ENCODE data around the gene ATOX1. TPM values are rescaled to one million over a fixed set of nuclear protein-coding genes. Genes with fewer than 3 reads are reported as not detected.

Gene ATOX1
- total and polyA plus RNA-seq, 2 of the 13 experiments (the other 11 are each of a cell fraction or from before 2014, with no cell fraction given): 62.4 to 124 TPM

DNA sequence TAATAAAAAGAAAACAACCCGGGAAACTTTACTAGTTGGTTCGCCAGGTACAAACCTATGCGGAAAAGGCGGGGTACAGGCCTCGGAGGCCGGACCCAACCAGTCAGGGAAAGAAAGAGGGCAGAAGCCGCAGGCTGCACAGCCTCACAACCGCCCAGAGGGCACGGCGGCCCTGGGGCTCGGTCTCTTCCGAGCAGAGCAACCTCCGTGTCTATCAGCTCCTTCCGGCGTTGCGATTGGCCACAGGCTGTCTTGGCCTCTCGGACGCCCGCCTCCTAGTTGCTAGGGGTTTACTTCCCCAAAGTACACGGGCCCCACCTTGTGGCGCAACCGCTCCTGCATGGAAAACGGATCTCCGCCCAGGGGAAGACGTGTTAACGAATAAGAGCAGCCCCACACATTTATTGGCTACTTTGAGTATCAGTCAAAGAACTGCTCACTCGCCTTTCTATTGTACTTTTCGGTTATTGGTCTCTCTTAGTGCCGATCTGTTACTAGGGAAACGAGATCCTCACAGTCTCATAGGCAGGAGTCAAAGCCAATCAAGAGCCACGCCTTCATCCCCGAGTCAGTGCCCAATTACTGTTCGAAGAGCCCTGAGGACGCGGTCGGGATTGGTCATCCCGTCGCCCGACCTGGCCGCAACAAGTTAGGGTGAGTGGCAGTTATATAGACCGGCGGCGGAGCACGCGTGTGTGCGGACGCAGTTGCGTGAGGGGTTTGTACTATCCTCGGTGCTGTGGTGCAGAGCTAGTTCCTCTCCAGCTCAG is 13.0 kb upstream of the ATOX1 start, which contains the start of gene G3BP1 (continued):
- TF ChIP-seq CREB3 (CRISPR knock-in tag; IDR thresholded peaks at IDR 0.05): peak; percentile 59; the same call in 1 of the 2 replicates
- peak; percentile 89 for TF ChIP-seq POLR2AphosphoS2 (IDR thresholded peaks at IDR 0.05; ENCODE audit: low read depth, low read length)
- TF ChIP-seq MAFF (IDR thresholded peaks at IDR 0.05; ENCODE audit: low read depth, low read length): 0 out of 2 replicates have a peak, but pooled peaks have one; percentile 1
- TF ChIP-seq MNT (IDR thresholded peaks at IDR 0.05): peak; percentile 68
- peak; percentile 81 for TF ChIP-seq GATAD1 (CRISPR knock-in tag; IDR thresholded peaks at IDR 0.05)
- TF ChIP-seq, protein P1, sequence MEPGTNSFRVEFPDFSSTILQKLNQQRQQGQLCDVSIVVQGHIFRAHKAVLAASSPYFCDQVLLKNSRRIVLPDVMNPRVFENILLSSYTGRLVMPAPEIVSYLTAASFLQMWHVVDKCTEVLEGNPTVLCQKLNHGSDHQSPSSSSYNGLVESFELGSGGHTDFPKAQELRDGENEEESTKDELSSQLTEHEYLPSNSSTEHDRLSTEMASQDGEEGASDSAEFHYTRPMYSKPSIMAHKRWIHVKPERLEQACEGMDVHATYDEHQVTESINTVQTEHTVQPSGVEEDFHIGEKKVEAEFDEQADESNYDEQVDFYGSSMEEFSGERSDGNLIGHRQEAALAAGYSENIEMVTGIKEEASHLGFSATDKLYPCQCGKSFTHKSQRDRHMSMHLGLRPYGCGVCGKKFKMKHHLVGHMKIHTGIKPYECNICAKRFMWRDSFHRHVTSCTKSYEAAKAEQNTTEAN (CRISPR knock-in tag; conservative IDR thresholded peaks at IDR 0.05): peak; percentile 65; the same call in 1 of the 2 replicates
- TF ChIP-seq KLF13 (CRISPR knock-in tag; IDR thresholded peaks at IDR 0.05): no peak
- TF ChIP-seq TOPORS (CRISPR knock-in tag; IDR thresholded peaks at IDR 0.05): 0 out of 2 replicates have a peak, but pooled peaks have one; percentile 39
- TF ChIP-seq POLR2AphosphoS5 (IDR thresholded peaks at IDR 0.05; ENCODE audit: low read depth, low read length): peak; percentile 99
- TF ChIP-seq SOX6 (IDR thresholded peaks at IDR 0.05): no peak
- TF ChIP-seq SOX6 (CRISPR knock-in tag; IDR thresholded peaks at IDR 0.05): peak; percentile 76
- TF ChIP-seq, protein P2, sequence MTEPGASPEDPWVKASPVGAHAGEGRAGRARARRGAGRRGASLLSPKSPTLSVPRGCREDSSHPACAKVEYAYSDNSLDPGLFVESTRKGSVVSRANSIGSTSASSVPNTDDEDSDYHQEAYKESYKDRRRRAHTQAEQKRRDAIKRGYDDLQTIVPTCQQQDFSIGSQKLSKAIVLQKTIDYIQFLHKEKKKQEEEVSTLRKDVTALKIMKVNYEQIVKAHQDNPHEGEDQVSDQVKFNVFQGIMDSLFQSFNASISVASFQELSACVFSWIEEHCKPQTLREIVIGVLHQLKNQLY (CRISPR knock-in tag; IDR thresholded peaks at IDR 0.05): peak; percentile 47; the same call in 1 of the 2 replicates
- TF ChIP-seq EEA1 (CRISPR knock-in tag; IDR thresholded peaks at IDR 0.05; ENCODE audit: borderline replicate concordance): no peak
- TF ChIP-seq ERF (CRISPR knock-in tag; IDR thresholded peaks at IDR 0.05): peak; percentile 59
- TF ChIP-seq BRCA1 (CRISPR knock-in tag; IDR thresholded peaks at IDR 0.05): peak; percentile 75
- TF ChIP-seq KMT2B (CRISPR knock-in tag; IDR thresholded peaks at IDR 0.05): peak; percentile 68
- 0 out of 2 replicates have a peak, but pooled peaks have one; percentile 35 for TF ChIP-seq ARID2 (CRISPR knock-in tag; IDR thresholded peaks at IDR 0.05; ENCODE audit: borderline replicate concordance)
- TF ChIP-seq TFDP2 (CRISPR knock-in tag; IDR thresholded peaks at IDR 0.05): peak; percentile 45
- no peak for TF ChIP-seq KDM6A (CRISPR knock-in tag; IDR thresholded peaks at IDR 0.05; ENCODE audit: low read depth)
- TF ChIP-seq REST (IDR thresholded peaks at IDR 0.05; ENCODE audit: borderline replicate concordance in 1 of 2, low read depth in 1 of 2, low read length in 2 of 2): peak in 1 of 2 experiments; percentile 75; a peak in 1 of 4 replicates
- peak; percentile 94 for TF ChIP-seq MXI1 (IDR thresholded peaks at IDR 0.05; ENCODE audit: borderline replicate concordance, low read depth, low read length)

Measured in HepG2 (cell line).